ENCODE data around the gene PLXNA2. TPM values are rescaled to one million over a fixed set of nuclear protein-coding genes. Genes with fewer than 3 reads are reported as not detected.

The PLXNA2 gene
- total RNA-seq, 1 donor from 2014 or later: 0.08 TPM

DNA sequence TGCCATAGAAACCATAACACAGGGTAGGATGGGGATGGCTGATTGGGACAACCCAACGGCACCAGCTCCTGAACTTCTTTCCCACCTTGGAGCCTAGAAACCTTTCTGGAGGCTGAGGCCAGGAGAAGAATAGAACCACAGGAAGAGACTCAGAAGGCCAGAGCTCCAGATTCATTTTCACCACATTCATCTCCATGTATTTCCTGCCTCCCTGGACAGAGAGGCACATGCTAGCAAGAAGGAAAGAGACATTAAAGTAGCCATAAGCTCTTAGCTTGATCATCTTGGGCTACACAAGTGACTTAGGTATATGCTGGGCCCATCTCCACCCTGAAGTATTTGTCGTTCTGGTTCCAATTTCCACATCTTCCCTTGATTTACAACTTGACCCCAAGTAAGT lies 44.1 kb downstream of the PLXNA2 start:
- Mint-ChIP-seq H3K36me3 (ENCODE audit: low read depth) (no peaks in the 10 kb centered on the region), H3K4me1 (ENCODE audit: low read depth) (no peaks in the 10 kb centered on the region), H3K27me3 (ENCODE audit: insufficient read depth) (peaks cover 4% of the 10 kb centered on the region), H3K4me3 (no peak overlapping the region), H3K9me3 (no peaks in the 10 kb centered on the region), H3K27ac (no peak overlapping the region)
- DNase-seq (ENCODE audit: low spot score): no peak
- intact Hi-C loops (cut with micrococcal nuclease): no loop called here

DNA sequence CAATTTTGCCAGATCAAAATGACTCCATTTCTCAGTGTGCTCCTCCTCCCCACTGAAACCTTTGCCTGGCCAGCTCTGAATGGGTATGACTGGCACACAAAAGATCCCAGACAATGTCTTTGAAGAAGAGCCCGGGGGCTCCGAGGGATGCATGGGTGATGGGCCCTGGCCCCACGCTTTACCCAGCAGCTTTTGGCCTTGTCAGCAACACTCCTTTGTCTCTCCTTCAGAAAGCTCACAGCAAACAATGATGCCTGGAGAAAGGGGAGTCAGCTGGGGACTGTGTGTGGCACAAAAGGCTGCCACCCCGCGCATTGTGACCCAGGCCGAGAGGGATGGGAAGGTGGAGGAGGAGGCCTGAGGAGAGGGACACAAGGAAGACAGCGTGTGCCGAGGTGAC lies 45.9 kb downstream of the PLXNA2 start:
- Mint-ChIP-seq H3K27me3 (ENCODE audit: insufficient read depth) (peaks cover 2% of the 10 kb centered on the region), H3K9me3 (no peaks in the 10 kb centered on the region), H3K27ac (no peak overlapping the region), H3K4me3 (no peak overlapping the region), H3K4me1 (ENCODE audit: low read depth) (no peaks in the 10 kb centered on the region), H3K36me3 (ENCODE audit: low read depth) (no peaks in the 10 kb centered on the region)
- no peak for DNase-seq (ENCODE audit: low spot score)
- intact Hi-C loops (cut with micrococcal nuclease): no loop called here

DNA sequence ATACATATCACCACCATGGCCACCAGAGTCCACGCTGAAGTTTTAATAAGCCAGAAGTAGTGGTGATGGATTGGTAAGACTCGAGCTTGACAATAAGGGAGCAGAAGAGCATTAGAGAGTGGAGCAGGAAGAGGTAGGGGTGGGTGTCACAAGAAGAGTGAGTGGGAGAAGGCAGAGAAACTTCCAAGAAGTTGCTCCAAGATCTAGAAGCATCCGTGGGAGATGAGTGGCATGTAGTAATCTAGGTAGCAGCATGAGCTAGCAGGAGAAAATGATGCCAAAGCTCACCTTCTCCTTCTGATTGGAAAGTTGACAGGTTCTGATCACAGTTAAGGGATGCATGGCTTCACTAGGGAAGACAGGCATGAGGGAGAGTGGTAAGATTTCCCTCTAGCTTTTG lies 49.2 kb downstream of the PLXNA2 start:
- Mint-ChIP-seq H3K27me3 (ENCODE audit: insufficient read depth) (peaks cover 2% of the 10 kb centered on the region), H3K36me3 (ENCODE audit: low read depth) (no peaks in the 10 kb centered on the region), H3K9me3 (no peaks in the 10 kb centered on the region), H3K4me1 (ENCODE audit: low read depth) (no peaks in the 10 kb centered on the region), H3K4me3 (no peak overlapping the region), H3K27ac (no peak overlapping the region)
- no peak for DNase-seq (ENCODE audit: low spot score)
- intact Hi-C loops (cut with micrococcal nuclease): no loop called here

DNA sequence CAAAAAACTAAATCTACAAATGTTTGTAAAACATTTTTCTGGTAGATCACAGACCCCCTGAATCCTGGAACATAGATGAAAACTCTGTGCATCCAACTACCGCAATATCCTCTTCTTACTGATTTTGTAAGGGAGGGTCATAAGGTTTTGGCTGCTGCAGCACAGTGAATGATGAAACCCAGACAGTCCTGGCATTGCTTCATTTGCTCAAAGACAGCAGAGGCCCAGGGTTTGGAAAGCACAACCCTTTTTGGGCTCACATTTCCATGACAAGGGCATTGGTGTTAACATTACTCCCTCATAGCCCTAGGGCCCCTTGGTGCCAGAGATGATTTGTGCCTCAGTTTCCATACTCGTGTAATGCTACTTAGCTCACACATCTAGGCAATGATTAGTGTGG lies 51.2 kb downstream of the PLXNA2 start:
- no peak overlapping the region for H3K27ac Mint-ChIP-seq
- peaks cover 6% of the 10 kb centered on the region for H3K4me1 Mint-ChIP-seq (ENCODE audit: low read depth)
- H3K9me3 Mint-ChIP-seq: no peaks in the 10 kb centered on the region
- H3K36me3 Mint-ChIP-seq (ENCODE audit: low read depth): no peaks in the 10 kb centered on the region
- intact Hi-C loops (cut with micrococcal nuclease): no loop called here
- DNase-seq (ENCODE audit: low spot score): no peak
- H3K27me3 Mint-ChIP-seq (ENCODE audit: insufficient read depth): peaks cover 9% of the 10 kb centered on the region
- H3K4me3 Mint-ChIP-seq: no peak overlapping the region

DNA sequence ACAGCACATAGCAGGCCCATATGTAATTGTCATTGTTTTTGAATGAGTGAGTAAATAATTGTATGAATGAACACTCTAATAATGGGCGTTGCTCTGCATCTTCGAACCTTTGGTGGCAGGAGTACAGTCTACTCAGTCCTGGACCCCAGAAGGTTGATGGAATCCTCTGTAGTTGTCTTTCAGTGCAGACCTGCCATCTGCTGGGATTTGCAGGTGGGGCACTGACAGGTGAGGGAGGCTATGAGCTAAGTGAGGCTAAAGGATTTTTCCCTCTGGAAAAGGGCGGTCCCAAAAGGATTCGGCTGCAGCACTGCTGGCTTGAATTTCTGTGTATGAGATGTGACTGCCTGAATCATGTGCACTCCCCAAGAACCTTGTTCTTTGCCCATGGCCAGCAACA lies 53.4 kb downstream of the PLXNA2 start:
- no peak for DNase-seq (ENCODE audit: low spot score)
- Mint-ChIP-seq H3K27me3 (ENCODE audit: insufficient read depth) (peaks cover 7% of the 10 kb centered on the region), H3K36me3 (ENCODE audit: low read depth) (no peaks in the 10 kb centered on the region), H3K4me3 (no peak overlapping the region), H3K4me1 (ENCODE audit: low read depth) (peaks cover 6% of the 10 kb centered on the region), H3K27ac (no peak overlapping the region), H3K9me3 (no peaks in the 10 kb centered on the region)
- intact Hi-C loops (cut with micrococcal nuclease): no loop called here

DNA sequence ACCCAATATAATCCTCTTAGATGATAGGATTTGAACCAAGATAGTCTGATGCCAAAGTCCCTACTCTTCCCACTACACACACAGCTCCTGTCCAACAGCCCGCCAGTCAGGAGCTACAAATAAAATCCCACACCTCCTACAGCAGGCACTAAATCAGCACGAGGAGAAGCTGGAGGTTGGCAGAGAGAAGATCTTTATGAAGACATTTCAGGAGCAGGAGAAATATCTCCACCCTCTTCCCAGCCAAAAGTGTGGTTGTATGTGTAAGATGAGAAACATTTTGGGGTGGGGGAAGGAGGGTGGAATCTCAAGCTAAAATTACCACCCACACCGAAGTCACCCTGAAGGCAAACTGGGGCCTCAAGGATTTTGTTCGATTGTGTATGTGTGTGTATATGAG lies 54.5 kb downstream of the PLXNA2 start:
- no peaks in the 10 kb centered on the region for H3K9me3 Mint-ChIP-seq
- no peak for DNase-seq (ENCODE audit: low spot score)
- no peak overlapping the region for H3K4me3 Mint-ChIP-seq
- H3K4me1 Mint-ChIP-seq (ENCODE audit: low read depth): peaks cover 6% of the 10 kb centered on the region
- H3K36me3 Mint-ChIP-seq (ENCODE audit: low read depth): no peaks in the 10 kb centered on the region
- no peak overlapping the region for H3K27ac Mint-ChIP-seq
- H3K27me3 Mint-ChIP-seq (ENCODE audit: insufficient read depth): peaks cover 9% of the 10 kb centered on the region
- intact Hi-C loops (cut with micrococcal nuclease): no loop called here

DNA sequence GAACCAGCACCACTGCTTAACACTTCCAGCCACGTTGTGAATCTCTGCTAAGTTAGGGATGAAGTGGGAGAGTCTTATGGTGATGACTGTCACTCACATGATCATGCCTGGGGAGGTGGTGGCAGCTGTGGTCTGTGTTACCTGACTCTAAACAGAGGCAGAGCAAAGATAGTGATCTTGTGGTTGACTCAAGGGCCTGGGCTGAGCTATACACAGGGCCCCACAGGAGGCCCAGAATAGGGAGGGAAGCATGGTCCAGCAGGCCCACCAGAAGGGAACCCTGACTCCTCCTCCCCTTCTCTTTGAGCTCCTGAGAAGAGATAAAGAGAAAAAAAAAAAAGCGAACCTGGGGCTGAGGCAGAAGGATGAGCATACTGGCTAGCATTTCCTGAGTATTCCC lies 55.0 kb downstream of the PLXNA2 start:
- Mint-ChIP-seq H3K4me1 (ENCODE audit: low read depth) (peaks cover 6% of the 10 kb centered on the region), H3K9me3 (no peaks in the 10 kb centered on the region), H3K4me3 (no peak overlapping the region), H3K27ac (no peak overlapping the region), H3K27me3 (ENCODE audit: insufficient read depth) (peaks cover 9% of the 10 kb centered on the region), H3K36me3 (ENCODE audit: low read depth) (no peaks in the 10 kb centered on the region)
- intact Hi-C loops (cut with micrococcal nuclease): no loop called here
- DNase-seq (ENCODE audit: low spot score): no peak

DNA sequence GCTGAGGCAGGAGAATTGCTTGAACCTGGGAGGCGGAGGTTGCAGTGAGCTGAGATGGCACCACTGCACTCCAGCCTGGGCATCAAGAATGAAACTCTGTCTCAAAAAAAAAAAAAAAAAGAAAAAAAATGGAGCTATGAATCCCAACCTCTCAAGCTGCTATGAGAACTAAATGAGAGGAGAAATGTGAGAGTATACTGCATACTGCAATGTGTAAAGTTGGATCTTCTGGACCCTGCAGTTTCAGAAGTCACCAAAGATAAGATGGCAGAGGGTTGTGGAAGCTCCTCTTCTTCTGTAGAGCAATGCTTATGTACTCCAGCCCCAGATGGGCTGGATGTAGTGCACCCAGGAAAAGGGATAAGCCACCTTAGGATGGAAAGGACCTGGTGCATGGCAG lies 55.6 kb downstream of the PLXNA2 start:
- Mint-ChIP-seq H3K27me3 (ENCODE audit: insufficient read depth) (peaks cover 9% of the 10 kb centered on the region), H3K4me1 (ENCODE audit: low read depth) (peaks cover 6% of the 10 kb centered on the region), H3K9me3 (no peaks in the 10 kb centered on the region), H3K36me3 (ENCODE audit: low read depth) (no peaks in the 10 kb centered on the region), H3K27ac (no peak overlapping the region), H3K4me3 (no peak overlapping the region)
- no peak for DNase-seq (ENCODE audit: low spot score)
- intact Hi-C loops (cut with micrococcal nuclease): no loop called here

DNA sequence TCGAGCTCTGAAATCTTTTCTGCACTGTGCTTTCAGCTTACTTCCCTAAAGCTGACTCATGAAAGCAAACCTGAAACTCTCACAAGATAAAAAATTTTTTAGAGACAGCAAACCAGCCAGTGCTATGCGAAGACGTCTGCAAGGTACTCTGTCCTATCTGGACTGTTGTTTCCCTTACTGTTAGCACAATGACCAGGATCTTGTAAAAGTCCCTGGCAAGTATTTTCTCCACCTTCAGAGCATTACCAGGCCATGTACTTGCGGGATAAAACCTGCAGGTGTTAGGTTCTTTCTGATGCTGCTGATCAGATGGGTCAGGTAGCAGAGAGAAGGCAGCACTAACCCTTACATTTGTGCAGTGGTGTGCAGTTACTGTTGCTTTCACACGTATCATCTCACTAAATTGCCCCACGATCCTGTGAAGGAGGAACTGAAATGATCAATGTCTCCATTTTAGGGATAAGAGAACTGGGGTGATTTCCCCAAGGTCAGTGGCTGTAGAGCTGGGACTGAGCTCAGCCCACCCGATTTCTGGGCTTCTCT lies 56.6 kb downstream of the PLXNA2 start:
- Mint-ChIP-seq H3K27me3 (ENCODE audit: insufficient read depth) (peaks cover 9% of the 10 kb centered on the region), H3K4me3 (no peak overlapping the region), H3K27ac (no peak overlapping the region), H3K4me1 (ENCODE audit: low read depth) (peaks cover 6% of the 10 kb centered on the region), H3K36me3 (ENCODE audit: low read depth) (no peaks in the 10 kb centered on the region), H3K9me3 (no peaks in the 10 kb centered on the region)
- intact Hi-C loops (cut with micrococcal nuclease): no loop called here
- no peak for DNase-seq (ENCODE audit: low spot score)

DNA sequence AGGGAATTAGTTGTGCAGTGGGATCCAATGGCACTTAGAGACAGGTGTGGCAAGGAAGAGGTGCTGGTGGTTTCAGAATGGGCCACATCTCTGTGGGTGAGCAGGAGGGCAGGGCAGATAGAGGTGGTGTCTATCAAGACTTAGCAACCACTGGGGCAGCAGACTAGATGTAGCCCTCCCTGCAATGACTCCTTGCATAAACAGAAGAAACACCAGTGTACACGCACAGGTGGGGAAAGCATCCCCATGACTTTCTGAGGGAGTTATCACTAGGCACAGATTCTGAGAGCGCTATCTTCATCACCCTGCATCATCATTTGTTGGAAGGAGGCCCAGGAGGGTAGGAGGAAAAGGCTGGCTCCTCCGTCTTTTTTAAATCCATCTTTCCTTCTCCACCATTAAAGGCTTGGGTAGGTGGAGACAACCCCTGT lies 58.4 kb downstream of the PLXNA2 start:
- no peak for DNase-seq (ENCODE audit: low spot score)
- H3K36me3 Mint-ChIP-seq (ENCODE audit: low read depth): no peaks in the 10 kb centered on the region
- no peak overlapping the region for H3K4me3 Mint-ChIP-seq
- H3K27me3 Mint-ChIP-seq (ENCODE audit: insufficient read depth): peaks cover 9% of the 10 kb centered on the region
- intact Hi-C loops (cut with micrococcal nuclease): no loop called here
- H3K9me3 Mint-ChIP-seq: no peaks in the 10 kb centered on the region
- no peak overlapping the region for H3K27ac Mint-ChIP-seq
- H3K4me1 Mint-ChIP-seq (ENCODE audit: low read depth): peaks cover 6% of the 10 kb centered on the region

DNA sequence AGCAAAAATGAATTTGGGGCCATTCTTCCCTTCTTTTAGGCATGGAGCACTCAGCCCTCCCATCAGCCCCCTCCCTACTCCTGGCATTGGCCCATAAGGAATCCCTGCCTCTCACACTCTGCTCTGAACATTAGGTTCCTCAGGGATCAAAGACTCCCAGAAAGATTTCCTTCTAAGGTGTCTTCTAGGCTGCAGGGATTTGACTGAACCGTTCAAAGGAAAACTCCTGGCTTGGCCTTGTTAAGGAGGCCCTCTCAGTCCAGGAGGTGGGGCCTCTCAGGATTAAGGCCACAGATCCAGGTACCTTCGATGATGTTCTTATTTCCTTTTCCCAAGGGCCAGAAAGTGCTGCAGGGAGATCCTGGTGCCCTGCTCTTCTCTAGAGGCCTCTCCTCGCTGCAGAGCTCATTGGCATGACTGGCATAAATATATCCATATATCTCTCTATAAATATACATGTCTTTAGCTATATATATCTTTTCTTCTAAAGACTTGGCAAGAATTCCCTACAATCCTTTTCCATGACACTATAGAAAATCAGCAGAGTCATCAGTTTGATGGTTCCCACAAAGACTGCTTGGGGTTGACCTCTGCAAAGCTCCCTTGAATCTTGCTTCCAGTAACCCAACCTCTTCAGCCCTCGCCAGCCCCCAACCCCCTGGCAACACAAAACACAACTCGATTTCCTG lies 59.1 kb downstream of the PLXNA2 start:
- Mint-ChIP-seq H3K4me3 (no peak overlapping the region), H3K27me3 (ENCODE audit: insufficient read depth) (peaks cover 9% of the 10 kb centered on the region), H3K27ac (no peak overlapping the region), H3K36me3 (ENCODE audit: low read depth) (no peaks in the 10 kb centered on the region), H3K9me3 (no peaks in the 10 kb centered on the region), H3K4me1 (ENCODE audit: low read depth) (peaks cover 6% of the 10 kb centered on the region)
- DNase-seq (ENCODE audit: low spot score): no peak
- intact Hi-C loops (cut with micrococcal nuclease): no loop called here

DNA sequence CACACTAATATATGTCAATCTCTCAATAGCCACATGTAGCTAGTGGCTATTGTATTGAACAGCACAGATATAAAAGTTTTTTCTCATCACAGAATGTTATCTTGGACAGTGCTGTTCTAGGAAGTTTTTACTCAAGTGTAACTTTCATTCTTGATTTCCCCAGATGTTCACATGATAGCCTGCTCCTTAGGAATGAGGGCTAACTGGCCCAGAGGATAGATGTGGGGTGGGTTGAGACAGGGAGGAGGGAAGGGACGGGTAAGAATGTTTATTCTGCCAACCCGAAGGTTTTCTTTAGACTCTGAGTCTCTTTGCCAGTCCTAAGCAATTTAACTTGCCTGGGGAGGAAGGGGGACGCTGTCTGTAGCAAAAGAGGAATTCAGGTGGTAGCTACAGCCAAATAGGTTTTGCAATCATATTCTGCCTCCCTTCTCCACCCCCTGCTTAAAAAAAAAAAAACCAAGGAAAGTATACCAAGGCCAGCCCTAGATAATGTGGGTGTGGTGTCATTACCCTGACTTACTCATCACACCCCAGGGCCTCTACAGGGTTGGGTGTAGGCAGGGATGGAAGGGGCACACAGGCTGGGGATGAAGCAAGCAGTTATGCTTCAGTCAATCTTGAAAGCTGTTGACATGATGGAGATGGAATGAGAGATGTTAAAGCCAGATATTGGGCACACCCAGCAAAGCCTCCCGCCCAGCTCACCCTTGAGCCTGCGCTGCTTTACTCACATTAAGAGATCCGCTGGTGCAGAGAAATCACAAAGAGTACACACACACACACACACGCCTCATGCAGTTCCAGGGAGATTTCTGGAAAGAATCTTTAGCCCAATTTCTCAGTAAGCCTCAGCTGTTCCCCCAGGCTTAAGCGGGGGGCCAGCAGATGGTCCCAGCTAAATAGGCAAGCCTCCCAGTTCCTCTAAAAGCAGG lies 59.9 kb downstream of the PLXNA2 start:
- H3K27me3 Mint-ChIP-seq (ENCODE audit: insufficient read depth): peaks cover 7% of the 10 kb centered on the region
- H3K27ac Mint-ChIP-seq: no peak overlapping the region
- no peak for DNase-seq (ENCODE audit: low spot score)
- H3K4me1 Mint-ChIP-seq (ENCODE audit: low read depth): peaks cover 5% of the 10 kb centered on the region
- H3K36me3 Mint-ChIP-seq (ENCODE audit: low read depth): no peaks in the 10 kb centered on the region
- H3K9me3 Mint-ChIP-seq: no peaks in the 10 kb centered on the region
- H3K4me3 Mint-ChIP-seq: no peak overlapping the region
- intact Hi-C loops (cut with micrococcal nuclease): no loop called here

All from activated T-helper 1 cell treated with anti-CD3 and anti-CD28 coated beads, Interleukin-12 subunit alpha, Interleukin-12 subunit beta, Interleukin-2, Interleukin-4 antibody, amounts not matched to agents 30 ng/mL and 10 ng/mL and 1 ng/mL, durations not matched to agents 14 hours and 24 hours and 36 hours (primary cell).